G401 (cell line): ENCODE results near the gene FLYWCH1. TPM values are rescaled to one million over a fixed set of nuclear protein-coding genes. Genes with fewer than 3 reads are reported as not detected.
"Not testable (repeated sequence)": the region's sequence is repeated elsewhere in the genome, so short reads cannot be mapped to it uniquely, and the experiment has no call there.

ENCODE experiments used
- DNase-seq: peaks from one replicate; pipeline ENCODE4 v3.0.0-alpha.2; 2015; ENCODE audit warnings: low spot score
- in situ Hi-C: cut with HindIII; loops from 2 replicates; pipeline ENCODE4 v1.10.0; 2016; ENCODE audit warnings: low sequenced_read_pairs, mixed read lengths
- total RNA-seq: library from RNA; depleted of rRNA; stranded (reverse); fragments of >200 nt; shearing (Covaris generic); gene quantifications from 2 replicates; pipeline ENCODE4 v1.2.3, GENCODE V29; 2014

Gene FLYWCH1
- total RNA-seq, 1 experiment from 2014 or later, result 52.7 TPM

- in situ Hi-C loops, result no loop called here
- no peak for DNase-seq
Measured at GRCh38 chr16:2924901-2925755, 13.4 kb downstream of the FLYWCH1 start.

DNA sequence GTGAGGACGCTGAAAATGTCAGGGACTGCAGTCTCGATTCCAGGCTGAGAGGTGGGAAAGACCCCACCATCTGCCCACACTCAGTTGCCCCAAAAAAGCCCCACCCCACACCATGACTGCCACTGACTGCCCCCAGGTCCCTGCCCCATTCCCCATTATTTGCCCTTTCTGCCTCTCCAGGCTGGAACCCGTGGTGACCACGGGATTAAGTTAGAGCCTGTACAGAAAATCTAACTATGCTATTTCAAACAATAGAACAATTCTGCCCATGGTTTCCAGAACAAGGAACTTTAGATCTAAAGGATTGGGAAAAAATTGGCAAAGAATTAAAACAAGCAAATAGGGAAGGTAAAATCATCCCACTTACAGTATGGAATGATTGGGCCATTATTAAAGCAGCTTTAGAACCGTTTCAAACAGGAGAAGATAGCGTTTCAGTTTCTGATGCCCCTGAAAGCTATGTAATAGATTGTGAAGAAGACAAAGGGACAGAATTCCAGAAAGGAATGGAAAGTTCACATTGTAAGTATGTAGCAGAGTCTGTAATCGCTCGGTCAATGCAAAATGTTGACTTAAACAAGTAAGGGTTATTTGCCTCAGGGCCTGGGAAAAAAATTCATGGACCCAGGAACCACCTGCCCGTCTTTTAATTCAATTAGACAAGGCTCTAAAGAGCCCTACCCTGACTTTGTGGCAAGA lies 14.4 kb downstream of the FLYWCH1 start:
- no peak for DNase-seq
- in situ Hi-C loops, result no loop called here

DNA sequence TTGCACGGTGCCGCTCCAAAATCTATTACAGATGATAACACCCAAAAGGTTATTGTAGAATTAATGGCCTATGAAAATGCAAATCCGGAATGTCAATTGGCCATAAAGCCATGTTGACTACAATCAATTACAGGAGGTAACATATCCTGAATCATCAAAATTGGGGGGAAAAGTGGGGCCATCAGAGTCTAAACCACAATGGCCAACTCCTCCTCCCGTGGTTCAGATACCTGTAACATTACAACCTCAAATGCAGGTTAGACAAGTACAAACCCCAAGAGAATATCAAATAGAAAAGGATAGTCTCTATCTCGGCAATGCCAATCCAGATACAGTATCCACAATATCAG lies 14.9 kb downstream of the FLYWCH1 start:
- DNase-seq, result no peak
- in situ Hi-C loops, result no loop called here

DNA sequence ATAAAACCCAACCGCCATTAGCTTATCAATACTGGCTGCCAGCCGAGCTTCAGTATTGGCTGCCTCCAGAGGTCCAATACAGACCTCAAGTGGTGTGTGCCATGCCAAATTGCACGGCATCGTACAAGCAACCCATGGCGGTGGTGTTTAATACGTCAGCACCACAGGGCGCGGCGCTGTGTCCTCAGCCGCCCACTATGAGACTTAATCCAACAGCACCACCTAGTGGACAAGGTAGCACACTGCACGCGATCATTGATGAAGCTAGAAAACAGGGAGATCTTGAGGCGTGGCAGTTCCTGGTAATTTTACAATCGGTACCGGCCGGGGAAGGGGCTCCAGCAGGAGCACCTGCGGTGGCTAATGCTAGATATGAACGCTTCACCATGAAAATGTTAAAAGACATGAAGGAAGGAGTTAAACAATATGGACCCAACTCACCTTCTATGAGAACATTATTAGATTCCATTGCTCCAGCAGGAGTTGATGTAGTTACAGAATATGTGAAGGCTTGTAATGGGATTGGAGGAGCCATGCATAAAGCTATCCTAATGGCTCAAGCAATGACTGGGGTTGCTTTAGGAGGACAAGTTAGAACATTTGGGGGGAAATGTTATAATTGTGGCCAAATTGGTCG lies 15.4 kb downstream of the FLYWCH1 start:
- in situ Hi-C loops, result no loop called here
- DNase-seq, result peak; percentile 90

GRCh38 chr16:2928151-2928550 lies 16.4 kb downstream of the FLYWCH1 start:
- DNase-seq, in situ Hi-C loops: not testable (repeated sequence)

- no peak for DNase-seq
- in situ Hi-C loops, result no loop called here
Measured at GRCh38 chr16:2928796-2929195, 17.1 kb downstream of the FLYWCH1 start.

DNA sequence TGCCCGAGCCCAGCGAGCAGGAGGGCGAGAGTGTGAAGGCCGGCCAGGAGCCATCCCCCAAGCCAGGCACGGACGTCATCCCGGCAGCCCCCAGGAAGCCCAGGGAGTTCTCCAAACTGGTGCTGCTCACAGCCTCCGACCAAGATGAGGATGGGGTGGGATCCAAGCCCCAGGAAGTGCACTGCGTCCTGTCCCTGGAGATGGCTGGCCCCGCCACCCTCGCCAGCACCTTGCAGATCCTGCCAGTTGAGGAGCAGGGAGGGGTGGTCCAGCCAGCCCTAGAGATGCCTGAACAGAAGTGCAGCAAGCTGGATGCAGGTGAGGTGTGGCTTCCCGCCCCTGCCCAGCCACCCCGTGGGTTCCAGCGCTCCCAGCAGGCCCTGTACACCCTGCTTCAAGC lies 18.0 kb downstream of the FLYWCH1 start:
- no peak for DNase-seq
- in situ Hi-C loops, result no loop called here

- no peak for DNase-seq
- in situ Hi-C loops, result no loop called here
Measured at GRCh38 chr16:2930236-2930635, 18.5 kb downstream of the FLYWCH1 start.

GRCh38 chr16:2931231-2931914 lies 19.6 kb downstream of the FLYWCH1 start:
- in situ Hi-C loops, DNase-seq: not testable (repeated sequence)

DNA sequence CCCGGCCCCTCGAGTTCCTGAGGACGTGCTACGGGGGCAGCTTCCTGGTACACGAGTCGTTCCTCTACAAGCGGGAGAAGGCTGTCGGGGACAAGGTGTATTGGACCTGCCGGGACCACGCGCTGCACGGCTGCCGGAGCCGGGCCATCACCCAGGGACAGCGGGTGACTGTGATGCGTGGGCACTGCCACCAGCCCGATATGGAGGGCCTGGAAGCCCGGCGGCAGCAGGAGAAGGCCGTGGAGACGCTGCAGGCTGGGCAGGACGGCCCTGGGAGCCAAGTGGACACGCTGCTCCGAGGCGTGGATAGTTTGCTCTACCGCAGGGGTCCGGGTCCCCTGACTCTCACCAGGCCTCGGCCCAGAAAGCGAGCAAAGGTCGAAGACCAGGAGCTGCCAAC lies 21.4 kb downstream of the FLYWCH1 start:
- no peak for DNase-seq
- in situ Hi-C loops, result no loop called here

GRCh38 chr16:2933701-2934100 lies 22.0 kb downstream of the FLYWCH1 start:
- in situ Hi-C loops, result no loop called here
- DNase-seq, result no peak

GRCh38 chr16:2934450-2934849 lies 22.7 kb downstream of the FLYWCH1 start:
- in situ Hi-C loops, result no loop called here

DNA sequence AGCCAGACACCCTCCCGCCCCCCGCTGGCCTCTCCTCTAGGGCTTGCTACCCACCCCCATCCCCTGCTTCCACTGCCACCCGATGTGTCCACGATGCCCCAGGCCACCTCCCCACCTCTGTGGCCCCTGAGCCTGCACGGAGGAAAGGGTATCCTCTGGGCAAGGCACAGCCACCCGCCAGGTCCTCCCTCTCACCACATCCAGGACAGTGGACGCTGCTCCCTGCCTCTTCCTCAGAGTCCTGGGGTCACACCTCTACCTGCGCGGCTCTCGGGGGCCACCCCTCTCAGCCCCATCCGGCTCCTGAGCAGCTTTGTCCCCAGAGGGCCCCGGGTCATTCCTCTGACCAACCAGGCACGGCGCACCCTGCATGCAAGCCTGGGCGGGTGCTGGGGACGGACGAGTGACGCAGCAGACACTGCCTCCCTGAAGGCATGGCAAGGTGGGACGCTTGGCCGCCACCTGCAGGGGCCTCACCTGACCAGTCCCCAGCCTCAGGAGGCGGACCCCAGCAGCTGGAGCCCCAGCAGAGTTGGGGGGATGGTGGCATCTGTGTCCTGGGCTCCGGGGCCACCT lies 24.8 kb downstream of the FLYWCH1 start:
- in situ Hi-C loops, result no loop called here
- no peak for DNase-seq

More at GRCh38 chr16:2934450-2934849, 22.7 kb downstream of the FLYWCH1 start:
- DNase-seq, result no peak

- in situ Hi-C loops, result no loop called here
Measured at GRCh38 chr16:2937170-2937569, 25.4 kb downstream of the FLYWCH1 start.

DNA sequence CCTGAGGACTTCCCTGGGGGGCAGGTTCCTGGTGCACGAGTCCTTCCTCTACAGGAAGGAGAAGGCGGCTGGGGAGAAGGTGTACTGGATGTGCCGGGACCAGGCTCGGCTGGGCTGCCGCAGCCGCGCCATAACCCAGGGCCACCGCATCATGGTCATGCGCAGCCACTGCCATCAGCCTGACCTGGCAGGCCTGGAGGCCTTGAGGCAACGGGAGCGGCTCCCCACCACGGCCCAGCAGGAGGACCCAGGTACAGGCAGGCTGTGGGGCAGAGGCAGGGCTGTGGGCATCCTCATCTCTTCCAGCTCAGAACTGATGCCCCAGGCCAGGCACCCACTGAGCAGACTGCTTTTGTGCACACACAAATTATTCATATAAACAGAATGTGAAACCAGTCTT lies 26.5 kb downstream of the FLYWCH1 start:
- in situ Hi-C loops, result no loop called here
- DNase-seq, result no peak

More at GRCh38 chr16:2937170-2937569, 25.4 kb downstream of the FLYWCH1 start:
- no peak for DNase-seq

DNA sequence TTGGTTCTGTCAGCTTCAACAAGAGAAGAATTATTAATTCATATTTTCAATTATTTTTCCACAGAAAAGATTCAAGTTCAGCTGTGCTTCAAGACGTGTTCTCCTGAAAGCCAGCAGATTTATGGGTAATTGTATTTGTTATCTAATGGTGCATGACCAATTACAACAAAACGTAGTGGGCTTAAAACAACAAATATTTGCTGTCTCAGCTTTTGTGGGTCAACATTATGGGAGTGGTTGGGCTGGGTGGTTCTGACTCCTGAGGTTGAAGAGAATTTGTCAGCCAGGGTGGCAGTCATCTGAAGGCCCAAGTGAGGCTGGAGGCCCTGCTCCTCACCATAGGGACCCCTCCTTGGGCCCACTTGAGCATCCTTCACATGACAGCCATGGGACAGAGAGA lies 28.2 kb downstream of the FLYWCH1 start:
- in situ Hi-C loops, result no loop called here

GRCh38 chr16:2942045-2942444 lies 30.3 kb downstream of the FLYWCH1 start:
- no peak for DNase-seq
- in situ Hi-C loops, result no loop called here

More for the DNA sequence above, 28.2 kb downstream of the FLYWCH1 start:
- no peak for DNase-seq

- DNase-seq, in situ Hi-C loops: not testable (repeated sequence)
Measured at GRCh38 chr16:2943716-2944115, 32.0 kb downstream of the FLYWCH1 start.

GRCh38 chr16:2946649-2947048 lies 34.9 kb downstream of the FLYWCH1 start:
- DNase-seq, result no peak
- in situ Hi-C loops, result no loop called here
